ENCODE data around the gene AKR1E2. TPM values are rescaled to one million over a fixed set of nuclear protein-coding genes. Genes with fewer than 3 reads are reported as not detected.
"Not testable (repeated sequence)": the region's sequence is repeated elsewhere in the genome, so short reads cannot be mapped to it uniquely, and the experiment has no call there.

The AKR1E2 gene
- polyA plus RNA-seq, 3 donors = 1.0 to 2.9 (median 2.4) TPM

DNA sequence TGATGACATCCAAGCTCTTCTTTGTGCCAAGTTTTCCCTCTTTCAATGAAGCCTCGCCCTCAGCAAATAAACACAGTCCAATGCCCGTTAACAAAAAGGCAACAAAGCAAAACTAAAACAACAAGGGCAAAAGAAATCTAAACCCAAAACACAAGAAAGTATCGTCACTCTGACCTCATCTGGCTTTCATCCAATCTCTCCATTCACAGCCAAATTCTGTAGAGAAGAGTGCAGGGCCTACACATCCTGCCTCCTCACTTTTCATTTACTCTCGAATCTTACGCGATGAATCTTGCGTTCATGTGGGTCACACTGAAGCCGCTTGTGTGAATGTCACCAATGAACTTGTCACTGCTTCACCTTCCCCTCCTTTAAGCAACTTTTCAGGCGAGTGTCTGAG is 15.9 kb upstream of the AKR1E2 start:
- H3K27ac ChIP-seq (ENCODE audit: low read depth, low read length) = no peak overlapping the region
- 60 to 70% (median 62%) methylated on average over 9 of the region's 9 CpGs for WGBS, 3 donors

GRCh38 chr10:4812046-4812445 is 14.0 kb upstream of the AKR1E2 start:
- WGBS, 3 donors = 64 to 80% (median 66%) methylated on average over 2 of the region's 2 CpGs

DNA sequence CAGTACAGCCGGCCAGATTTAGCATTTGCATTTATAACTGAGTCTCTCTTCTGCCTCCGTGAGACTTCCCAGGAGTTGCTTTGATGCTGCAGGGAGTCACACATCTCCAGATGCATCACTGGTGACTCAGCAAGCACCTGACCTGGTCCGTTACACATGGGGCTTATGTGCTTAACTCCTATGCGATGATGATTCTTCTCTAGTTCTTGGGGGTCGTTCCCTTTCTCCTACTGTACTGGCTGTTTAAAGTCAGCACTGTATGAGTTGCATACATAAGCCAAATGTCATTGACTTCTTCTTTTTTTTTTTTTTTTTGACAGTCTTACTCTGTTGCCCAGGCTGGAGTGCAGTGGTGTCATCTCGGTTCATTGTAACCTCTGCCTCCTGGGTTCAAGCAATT is 13.0 kb upstream of the AKR1E2 start:
- WGBS, 3 donors = 70 to 83% (median 81%) methylated on average over 6 of the region's 6 CpGs
- no peak overlapping the region for H3K27ac ChIP-seq (ENCODE audit: low read depth, low read length)

More at GRCh38 chr10:4812046-4812445, 14.0 kb upstream of the AKR1E2 start:
- no peak overlapping the region for H3K27ac ChIP-seq (ENCODE audit: low read depth, low read length)

DNA sequence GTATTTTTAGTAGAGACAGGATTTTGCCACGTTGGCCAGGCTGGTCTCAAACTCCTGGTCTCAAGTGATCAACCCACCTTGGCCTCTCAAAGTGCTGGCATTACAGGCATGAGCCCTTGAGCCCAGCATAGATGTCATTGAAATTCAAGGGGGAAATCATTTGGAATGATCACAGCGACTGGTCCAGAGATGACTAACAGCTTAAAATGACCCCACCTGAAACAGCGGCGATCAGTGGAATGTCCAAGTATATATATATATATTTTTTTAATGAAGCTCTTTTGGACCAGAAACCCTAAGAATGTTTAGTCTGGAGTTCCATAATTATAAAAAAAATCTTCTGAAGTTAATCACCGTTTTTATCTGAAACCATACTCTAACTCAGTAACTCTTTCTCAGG is 12.5 kb upstream of the AKR1E2 start:
- WGBS, 3 donors = 69 to 75% (median 74%) methylated on average over 5 of the region's 5 CpGs
- no peak overlapping the region for H3K27ac ChIP-seq (ENCODE audit: low read depth, low read length)

DNA sequence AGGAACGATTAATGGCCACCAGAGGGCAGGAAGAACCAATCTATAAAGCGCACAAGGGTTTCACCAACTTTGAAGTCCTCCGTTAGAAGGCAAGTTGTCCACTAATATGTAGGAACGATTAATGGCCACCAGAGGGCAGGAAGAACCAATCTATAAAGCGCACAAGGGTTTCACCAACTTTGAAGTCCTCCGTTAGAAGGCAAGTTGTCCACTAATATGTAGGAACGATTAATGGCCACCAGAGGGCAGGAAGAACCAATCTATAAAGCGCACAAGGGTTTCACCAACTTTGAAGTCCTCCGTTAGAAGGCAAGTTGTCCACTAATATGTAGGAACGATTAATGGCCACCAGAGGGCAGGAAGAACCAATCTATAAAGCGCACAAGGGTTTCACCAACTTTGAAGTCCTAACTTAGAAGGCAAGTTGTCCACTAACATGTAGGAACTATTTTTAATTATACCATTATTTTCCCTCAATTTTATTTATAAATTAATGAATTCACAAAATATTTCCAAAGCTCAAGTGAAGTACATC is 10.3 kb upstream of the AKR1E2 start:
- not testable (repeated sequence) for H3K27ac ChIP-seq (ENCODE audit: low read depth, low read length)
- 7 to 50% (median 40%) methylated on average over 1 to 2 of the region's 11 CpGs for WGBS, 3 donors

- 77 to 79% (median 78%) methylated on average over 4 of the region's 4 CpGs for WGBS, 3 donors
Measured at GRCh38 chr10:4816966-4817365, 9.0 kb upstream of the AKR1E2 start.

GRCh38 chr10:4819067-4819466 is 6.9 kb upstream of the AKR1E2 start:
- WGBS, 3 donors = 66 to 81% (median 76%) methylated on average over 2 of the region's 2 CpGs
- H3K27ac ChIP-seq (ENCODE audit: low read depth, low read length) = no peak overlapping the region

More at GRCh38 chr10:4816966-4817365, 9.0 kb upstream of the AKR1E2 start:
- no peak overlapping the region for H3K27ac ChIP-seq (ENCODE audit: low read depth, low read length)

GRCh38 chr10:4819707-4820106 is 6.3 kb upstream of the AKR1E2 start:
- 49 to 69% (median 66%) methylated on average over 7 of the region's 7 CpGs for WGBS, 3 donors
- no peak overlapping the region for H3K27ac ChIP-seq (ENCODE audit: low read depth, low read length)

GRCh38 chr10:4820804-4821401 is 5.1 kb upstream of the AKR1E2 start:
- H3K27ac ChIP-seq (ENCODE audit: low read depth, low read length) = no peak overlapping the region
- 58 to 67% (median 63%) methylated on average over 8 of the region's 8 CpGs for WGBS, 3 donors

GRCh38 chr10:4822208-4822607 is 3.8 kb upstream of the AKR1E2 start:
- H3K27ac ChIP-seq (ENCODE audit: low read depth, low read length) = no peak overlapping the region
- whole genome bisulfite sequencing, 3 donors = 45 to 62% (median 54%) methylated on average over 5 of the region's 5 CpGs

- WGBS, 3 donors = 97 to 98% (median 97%) methylated on average over 5 of the region's 5 CpGs
- no peak overlapping the region for H3K27ac ChIP-seq (ENCODE audit: low read depth, low read length)
Measured at GRCh38 chr10:4824791-4825310, 1.2 kb upstream of the AKR1E2 start.

GRCh38 chr10:4825456-4825867 is 545 bp upstream of the AKR1E2 start:
- no peak overlapping the region for H3K27ac ChIP-seq (ENCODE audit: low read depth, low read length)
- 93 to 99% (median 97%) methylated on average over 16 of the region's 16 CpGs for WGBS, 3 donors

DNA sequence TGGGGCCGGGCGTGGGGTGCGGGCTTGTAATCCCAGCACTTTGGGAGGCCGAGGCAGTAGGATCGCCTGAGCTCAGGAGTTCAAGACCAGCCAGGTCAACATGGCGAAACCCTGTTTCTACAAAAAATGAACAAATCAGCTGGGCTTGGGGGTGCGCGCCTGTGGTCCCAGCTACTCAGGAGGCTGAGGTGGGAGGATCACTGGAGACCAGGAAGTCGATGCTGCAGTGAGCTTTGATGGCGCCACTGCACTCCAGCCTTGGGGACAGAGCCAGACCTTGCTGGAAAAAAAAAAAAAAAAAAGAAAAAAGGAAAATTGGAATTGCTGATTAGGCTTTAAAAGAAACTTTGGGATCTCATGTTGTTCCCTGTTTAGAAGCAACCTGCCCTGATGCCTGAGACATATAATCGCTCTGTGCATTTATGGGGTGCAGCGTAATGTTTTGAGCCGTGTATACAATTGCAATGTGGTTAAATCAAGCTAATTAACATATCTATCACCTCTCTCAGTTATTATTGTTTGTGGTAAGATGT is 851 bp downstream of the AKR1E2 start:
- 49 to 60% (median 51%) methylated on average over 13 of the region's 13 CpGs for WGBS, 3 donors
- no peak overlapping the region for H3K27ac ChIP-seq (ENCODE audit: low read depth, low read length)

GRCh38 chr10:4828005-4828404 is 2.0 kb downstream of the AKR1E2 start:
- no peak overlapping the region for H3K27ac ChIP-seq (ENCODE audit: low read depth, low read length)
- 71 to 81% (median 72%) methylated on average over 8 of the region's 8 CpGs for WGBS, 3 donors

DNA sequence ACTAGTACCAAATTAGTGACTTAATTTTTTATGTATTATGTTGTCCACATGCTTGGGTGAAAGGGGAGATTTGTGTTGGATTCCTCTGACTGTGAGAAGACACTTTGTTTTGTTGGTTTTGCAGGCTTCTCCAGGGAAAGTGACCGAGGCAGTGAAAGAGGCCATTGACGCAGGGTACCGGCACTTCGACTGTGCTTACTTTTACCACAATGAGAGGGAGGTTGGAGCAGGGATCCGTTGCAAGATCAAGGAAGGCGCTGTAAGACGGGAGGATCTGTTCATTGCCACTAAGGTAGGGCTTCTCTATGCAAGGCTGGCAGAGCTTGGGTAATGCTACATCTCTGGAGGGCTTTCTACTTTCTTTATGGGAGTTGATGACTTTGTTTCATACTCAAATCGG is 4.5 kb downstream of the AKR1E2 start:
- WGBS, 3 donors = 88 to 94% (median 93%) methylated on average over 8 of the region's 8 CpGs
- no peak overlapping the region for H3K27ac ChIP-seq (ENCODE audit: low read depth, low read length)

- no peak overlapping the region for H3K27ac ChIP-seq (ENCODE audit: low read depth, low read length)
- WGBS, 3 donors = 82 to 88% (median 85%) methylated on average over 5 of the region's 5 CpGs
Measured at GRCh38 chr10:4831091-4831490, 5.1 kb downstream of the AKR1E2 start.

- no peak overlapping the region for H3K27ac ChIP-seq (ENCODE audit: low read depth, low read length)
- 95 to 96% (median 96%) methylated on average over 7 of the region's 7 CpGs for WGBS, 3 donors
Measured at GRCh38 chr10:4833286-4833685, 7.3 kb downstream of the AKR1E2 start.

- WGBS, 3 donors = 83 to 97% (median 92%) methylated on average over 4 of the region's 4 CpGs
- no peak overlapping the region for H3K27ac ChIP-seq (ENCODE audit: low read depth, low read length)
Measured at GRCh38 chr10:4834898-4835405, 8.9 kb downstream of the AKR1E2 start.

DNA sequence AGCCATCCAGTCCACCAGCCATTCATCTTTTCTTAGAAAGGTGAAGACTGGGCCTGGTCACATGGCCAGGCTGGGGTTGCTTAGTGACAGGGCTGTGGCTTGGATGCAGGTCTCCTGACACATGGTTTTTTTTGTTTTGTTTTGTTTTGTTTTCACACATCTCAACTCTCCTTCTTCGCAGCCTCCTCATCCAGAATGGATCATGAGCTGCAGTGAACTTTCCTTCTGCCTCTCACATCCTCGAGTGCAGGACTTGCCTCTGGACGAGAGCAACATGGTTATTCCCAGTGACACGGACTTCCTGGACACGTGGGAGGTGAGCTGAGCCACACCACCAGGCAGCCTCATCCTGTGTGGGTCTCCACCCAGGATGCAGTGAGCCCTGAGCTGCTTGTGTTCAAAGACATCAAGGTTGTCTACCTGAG is 9.5 kb downstream of the AKR1E2 start:
- WGBS, 3 donors = 61 to 70% (median 68%) methylated on average over 5 of the region's 5 CpGs
- H3K27ac ChIP-seq (ENCODE audit: low read depth, low read length) = no peak overlapping the region

Measured in adipose tissue (tissue), 3 donors.